Airway epithelial cell (primary cell): ENCODE measurements around the gene LIFR. TPM values are rescaled to one million over a fixed set of nuclear protein-coding genes. Genes with fewer than 3 reads are reported as not detected.

Source experiments
- total RNA-seq: library from RNA; depleted of rRNA; stranded (reverse); fragments of >200 nt; gene quantifications from 2 replicates; pipeline ENCODE4 v1.2.3, GENCODE V29; 2015

LIFR gene, protein sequence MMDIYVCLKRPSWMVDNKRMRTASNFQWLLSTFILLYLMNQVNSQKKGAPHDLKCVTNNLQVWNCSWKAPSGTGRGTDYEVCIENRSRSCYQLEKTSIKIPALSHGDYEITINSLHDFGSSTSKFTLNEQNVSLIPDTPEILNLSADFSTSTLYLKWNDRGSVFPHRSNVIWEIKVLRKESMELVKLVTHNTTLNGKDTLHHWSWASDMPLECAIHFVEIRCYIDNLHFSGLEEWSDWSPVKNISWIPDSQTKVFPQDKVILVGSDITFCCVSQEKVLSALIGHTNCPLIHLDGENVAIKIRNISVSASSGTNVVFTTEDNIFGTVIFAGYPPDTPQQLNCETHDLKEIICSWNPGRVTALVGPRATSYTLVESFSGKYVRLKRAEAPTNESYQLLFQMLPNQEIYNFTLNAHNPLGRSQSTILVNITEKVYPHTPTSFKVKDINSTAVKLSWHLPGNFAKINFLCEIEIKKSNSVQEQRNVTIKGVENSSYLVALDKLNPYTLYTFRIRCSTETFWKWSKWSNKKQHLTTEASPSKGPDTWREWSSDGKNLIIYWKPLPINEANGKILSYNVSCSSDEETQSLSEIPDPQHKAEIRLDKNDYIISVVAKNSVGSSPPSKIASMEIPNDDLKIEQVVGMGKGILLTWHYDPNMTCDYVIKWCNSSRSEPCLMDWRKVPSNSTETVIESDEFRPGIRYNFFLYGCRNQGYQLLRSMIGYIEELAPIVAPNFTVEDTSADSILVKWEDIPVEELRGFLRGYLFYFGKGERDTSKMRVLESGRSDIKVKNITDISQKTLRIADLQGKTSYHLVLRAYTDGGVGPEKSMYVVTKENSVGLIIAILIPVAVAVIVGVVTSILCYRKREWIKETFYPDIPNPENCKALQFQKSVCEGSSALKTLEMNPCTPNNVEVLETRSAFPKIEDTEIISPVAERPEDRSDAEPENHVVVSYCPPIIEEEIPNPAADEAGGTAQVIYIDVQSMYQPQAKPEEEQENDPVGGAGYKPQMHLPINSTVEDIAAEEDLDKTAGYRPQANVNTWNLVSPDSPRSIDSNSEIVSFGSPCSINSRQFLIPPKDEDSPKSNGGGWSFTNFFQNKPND
- 1.1 and 2.2 TPM in 2 replicates for total RNA-seq

DNA sequence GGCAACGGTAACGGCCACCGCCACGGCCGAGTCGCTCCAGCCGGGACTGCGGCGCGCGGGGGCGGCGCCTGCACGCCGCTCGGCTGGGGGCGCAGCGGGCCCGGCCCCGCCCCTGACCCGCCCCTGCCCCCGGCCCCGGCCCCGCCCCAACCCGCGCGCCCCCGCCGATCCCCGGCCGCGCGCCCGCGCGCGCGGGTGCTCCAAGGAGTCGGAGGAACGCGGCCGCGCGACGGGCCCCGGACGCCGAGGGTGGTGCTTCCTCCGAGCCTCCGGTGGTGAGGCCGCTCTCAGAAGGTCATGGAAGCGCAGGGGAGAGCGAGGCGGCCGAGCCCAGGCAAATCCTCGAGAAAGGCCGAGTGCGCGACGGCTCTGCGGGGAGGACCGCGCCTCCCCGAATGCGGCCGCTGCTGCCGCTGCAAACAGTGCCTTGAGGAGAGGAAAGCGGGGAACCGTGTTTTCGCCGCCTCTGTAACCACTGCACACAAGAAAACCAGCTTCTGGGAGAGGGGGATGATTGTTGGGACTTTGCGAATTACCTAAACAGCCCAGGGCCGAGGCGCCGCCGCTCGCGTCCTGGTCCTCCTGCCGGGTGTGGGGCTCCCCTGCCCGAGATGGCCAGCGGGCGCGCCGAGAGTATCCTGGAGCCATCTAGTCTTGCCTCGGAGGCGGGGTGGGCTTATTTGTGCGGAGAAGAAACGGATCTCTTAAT is at the start of gene LIFR:
LIFR (minus strand) TSS at position 48 of the 709 bp plus-strand sequence. CDS start 25,999 bp downstream, outside the sequence.

